CD4-positive, alpha-beta T cell treated with Interleukin-4 for 1 hour (primary cell): ENCODE measurements around the gene SPINK4.

Source experiments
- DNase-seq, 2 donors: peaks; one replicate each; pipeline ENCODE4 v3.0.0-alpha.2; 2020 to 2022

SPINK4 gene

GRCh38 chr9:33239921-33240320 is at the start of gene SPINK4:
Gene SPINK4, plus strand, starts transcription at chr9:33240167. Its CDS starts 42 bp downstream, at chr9:33240209.
- DNase-seq, result no peak

DNA sequence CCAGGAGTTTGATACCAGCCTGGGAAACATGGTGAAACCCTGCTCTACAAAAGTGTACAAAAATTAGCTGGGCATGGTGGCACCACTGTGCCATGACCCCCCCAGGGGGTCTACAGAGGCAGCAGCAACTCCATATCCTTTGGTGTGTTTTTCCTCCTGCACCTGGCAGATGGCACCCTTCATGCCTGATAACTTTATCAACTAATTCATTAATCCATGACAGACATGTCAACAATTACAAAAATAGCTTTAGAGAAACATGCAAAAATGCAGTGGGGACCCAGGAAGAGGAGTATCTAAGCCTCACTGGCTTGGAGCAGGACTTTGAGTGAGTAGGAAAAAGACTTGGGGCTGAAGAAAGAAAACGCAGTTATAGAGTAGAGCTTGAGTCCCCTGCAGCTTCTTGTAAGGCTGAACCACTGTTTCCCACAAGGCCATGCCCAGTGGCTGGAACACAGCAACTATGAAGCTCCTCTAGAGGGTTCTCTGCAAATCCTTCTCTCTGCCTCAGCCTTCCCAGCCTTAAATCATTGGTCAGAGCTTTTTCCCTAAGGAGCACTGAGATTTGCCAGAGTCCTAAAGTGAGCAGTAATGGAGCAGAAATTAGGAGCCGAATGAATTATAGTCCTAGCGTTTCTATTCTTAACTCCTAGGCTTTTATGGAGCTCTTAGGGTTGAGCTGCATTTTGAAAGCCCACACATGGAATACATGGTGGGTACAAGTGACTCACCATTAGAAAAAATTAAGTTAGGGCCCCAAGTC is 47.3 kb upstream of the SPINK4 start:
- DNase-seq, result no peak

- no peak for DNase-seq
These were observed 46.1 kb upstream of the SPINK4 start for GRCh38 chr9:33193818-33194217.

- no peak for DNase-seq
These were observed 43.2 kb upstream of the SPINK4 start for GRCh38 chr9:33196736-33197135.

GRCh38 chr9:33197279-33198152 is 42.5 kb upstream of the SPINK4 start:
- no peak for DNase-seq

DNA sequence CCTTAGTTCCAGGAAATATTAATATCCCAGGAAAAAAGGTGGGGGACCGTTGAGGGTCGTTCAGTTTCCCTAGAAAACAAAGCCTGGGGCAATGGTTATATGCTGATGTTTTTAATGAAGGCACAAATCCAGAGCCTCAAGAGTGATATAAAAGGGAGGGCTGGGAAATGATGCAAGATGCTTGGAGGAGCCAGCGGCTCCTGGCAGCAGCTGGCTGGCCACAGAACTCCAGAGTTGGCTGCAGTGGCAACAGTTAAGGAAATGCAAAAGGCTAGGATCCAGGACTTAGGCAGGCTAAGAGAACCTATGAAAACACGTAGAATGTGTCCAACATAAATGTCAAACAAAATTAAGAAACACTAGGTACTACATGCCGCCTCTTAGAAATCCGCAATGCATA is 41.8 kb upstream of the SPINK4 start:
- no peak for DNase-seq

DNA sequence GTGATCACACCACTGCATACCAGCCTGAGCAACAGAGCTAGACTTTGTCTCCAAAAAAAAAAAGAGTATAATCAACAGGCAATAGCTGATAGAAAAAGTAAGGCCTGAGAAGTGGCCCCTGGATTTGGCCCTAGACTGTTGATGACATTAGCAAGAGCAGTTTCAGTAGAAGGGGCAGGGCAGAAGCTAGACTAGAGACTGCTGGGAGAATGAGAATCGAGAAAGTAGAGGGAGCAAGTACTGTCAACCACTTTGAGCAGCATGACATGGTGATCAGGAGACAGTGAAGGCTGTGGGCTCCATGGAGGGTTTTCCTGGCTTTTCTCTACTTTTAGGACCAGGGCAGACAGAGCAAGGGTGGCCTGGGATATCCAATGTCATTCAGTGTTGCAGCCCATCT is 37.9 kb upstream of the SPINK4 start:
- DNase-seq, result no peak

- DNase-seq, result peak; percentile 26 to 70
These were observed 37.3 kb upstream of the SPINK4 start for GRCh38 chr9:33202552-33203201.

GRCh38 chr9:33209394-33209793 is 30.6 kb upstream of the SPINK4 start:
- DNase-seq, result no peak

- no peak for DNase-seq
These were observed 29.8 kb upstream of the SPINK4 start for GRCh38 chr9:33210006-33210715.

DNA sequence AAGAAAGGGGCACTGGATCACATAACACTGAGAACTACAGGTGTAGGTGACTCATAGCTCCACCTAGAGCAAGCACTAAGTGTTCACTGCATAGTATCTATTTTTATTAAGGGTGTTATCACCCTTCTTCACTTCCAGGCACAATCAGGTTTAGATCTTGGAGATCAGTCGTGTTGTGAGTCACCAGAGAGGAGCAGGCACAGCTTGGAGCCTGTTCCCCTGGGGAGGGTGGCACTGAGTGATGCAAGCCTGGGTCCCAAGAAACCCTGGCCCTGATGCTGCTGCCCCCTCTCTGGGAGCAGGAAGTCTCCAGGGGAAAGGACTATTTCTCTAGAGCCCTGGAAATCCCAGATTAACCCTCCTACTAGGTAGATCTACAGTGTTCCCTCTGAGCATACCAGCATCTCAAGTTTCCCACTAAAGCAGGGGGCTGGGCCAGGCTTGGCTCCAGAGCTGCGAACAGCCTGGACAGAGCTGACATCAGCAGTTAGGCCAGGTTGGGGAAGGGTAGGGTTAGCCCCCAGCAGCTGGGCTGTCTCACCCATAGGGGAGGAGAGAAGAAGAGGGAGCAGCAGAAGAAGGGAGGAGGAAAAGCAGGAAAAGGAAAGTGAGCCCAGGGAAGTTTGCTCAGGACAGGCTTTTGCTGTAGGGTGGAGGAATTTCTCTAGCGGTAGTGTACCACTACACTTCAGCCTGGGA is 28.1 kb upstream of the SPINK4 start:
- DNase-seq, result no peak

GRCh38 chr9:33220681-33221567 is 19.0 kb upstream of the SPINK4 start:
- DNase-seq, result no peak

DNA sequence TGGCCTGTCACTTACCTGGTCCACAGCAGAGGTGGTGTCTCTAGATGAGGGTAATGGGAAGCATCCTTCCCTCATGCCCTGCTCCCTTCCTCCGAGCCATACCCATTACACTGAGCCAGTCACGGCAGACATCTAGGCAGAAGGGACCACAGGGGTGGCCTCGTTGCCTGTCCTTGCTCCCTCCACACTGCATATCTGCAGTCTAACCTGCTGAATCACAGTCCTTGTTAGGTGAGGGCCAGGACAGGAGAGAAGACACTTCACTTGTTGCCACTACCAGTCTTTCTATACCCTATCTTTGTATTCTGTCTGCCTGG is 18.4 kb upstream of the SPINK4 start:
- no peak for DNase-seq

GRCh38 chr9:33222031-33222430 is 17.9 kb upstream of the SPINK4 start:
- DNase-seq, result no peak

DNA sequence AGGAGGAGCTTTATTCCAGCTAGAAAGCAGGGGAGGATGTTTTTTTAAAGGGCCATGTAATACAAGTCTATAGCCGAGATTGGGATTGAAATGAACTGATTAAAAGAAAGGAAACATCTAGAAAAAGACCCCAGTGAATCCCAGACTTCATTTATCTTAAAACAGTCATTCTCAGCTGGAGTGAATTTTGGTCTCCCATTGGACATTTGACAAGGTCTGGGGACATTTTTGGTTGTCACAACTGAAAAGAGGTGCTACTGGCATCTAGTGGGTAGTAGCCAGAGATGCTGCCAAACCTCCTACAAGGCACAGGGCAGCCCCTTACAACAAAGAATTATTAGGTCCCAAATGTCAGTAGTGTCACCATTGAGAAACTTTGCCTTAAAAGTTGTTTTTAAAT is 16.3 kb upstream of the SPINK4 start:
- DNase-seq, result no peak

- peak; percentile 68 to 79 for DNase-seq
These were observed 14.4 kb upstream of the SPINK4 start for GRCh38 chr9:33225319-33226147.

GRCh38 chr9:33227008-33227398 is 13.0 kb upstream of the SPINK4 start:
- peak; percentile 13 to 65 for DNase-seq

GRCh38 chr9:33227741-33228140 is 12.2 kb upstream of the SPINK4 start:
- DNase-seq, result no peak

- no peak for DNase-seq
These were observed 11.4 kb upstream of the SPINK4 start for GRCh38 chr9:33228606-33229005.

DNA sequence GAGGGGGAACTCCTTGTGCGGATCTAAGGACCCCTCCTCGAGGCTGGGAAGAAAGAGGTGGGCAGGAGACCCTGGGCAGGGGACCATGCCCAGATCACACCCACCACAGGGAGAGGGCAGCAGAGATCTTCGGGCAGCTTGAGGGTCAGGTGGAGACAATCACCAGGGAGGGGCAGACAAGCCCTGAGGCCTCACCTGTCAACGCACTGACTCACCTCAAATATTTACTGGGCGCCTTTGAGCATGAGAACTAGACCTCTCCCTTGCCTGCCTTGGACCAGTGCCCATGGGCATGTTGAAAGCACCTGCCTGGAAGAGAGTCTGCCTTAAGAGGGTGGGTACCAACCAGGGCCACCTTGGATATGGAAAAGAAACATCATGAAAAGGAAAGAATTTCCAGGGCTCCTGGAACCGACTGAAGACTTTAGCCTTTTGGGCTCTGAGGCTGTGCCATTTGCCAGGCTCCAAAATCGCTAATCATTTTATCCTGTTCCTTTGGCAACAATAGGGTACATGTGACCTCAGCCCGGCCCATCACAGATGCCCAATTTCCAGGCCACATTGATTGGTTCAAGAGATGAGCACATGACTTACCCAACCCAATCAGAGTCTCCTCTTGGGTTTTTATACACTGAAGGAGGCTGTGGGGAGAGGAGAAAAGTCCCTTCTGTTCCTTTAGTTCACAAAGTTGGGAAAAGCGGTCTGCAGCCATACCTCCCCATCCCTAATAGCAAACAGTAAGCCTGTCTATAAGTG is 10.4 kb upstream of the SPINK4 start:
- DNase-seq, result no peak
